Smooth muscle cell (in vitro differentiated cells): ENCODE results near the gene RDX. TPM values are rescaled to one million over a fixed set of nuclear protein-coding genes. Genes with fewer than 3 reads are reported as not detected.

Experiments
- DNase-seq: peaks from one replicate; lab custom pipeline; 2025; ENCODE audit not compliant: unreplicated experiment; lab: John Stamatoyannopoulos, UW
- H2AFZ ChIP-seq: fragments of 200-600 bp; sonication (generic); 2 replicates; pipeline ENCODE4 v1.6.0; 2016; ENCODE audit warnings: antibody characterized with exemption, low read depth, mild to moderate bottlenecking
- H3F3A ChIP-seq: fragments of 200-600 bp; sonication (generic); 2 replicates; pipeline ENCODE4 v1.6.0; 2017; ENCODE audit warnings: antibody characterized with exemption, low read depth
- H3K27ac ChIP-seq: fragments of 200-600 bp; sonication (generic); 2 replicates; pipeline ENCODE4 v1.5.1; 2016; ENCODE audit warnings: low read depth, mild to moderate bottlenecking
- H3K27me3 ChIP-seq: fragments of 200-600 bp; sonication (generic); 2 replicates; pipeline ENCODE4 v1.6.1; 2016; ENCODE audit warnings: low read depth, mild to moderate bottlenecking
- H3K36me3 ChIP-seq: fragments of 200-600 bp; sonication (generic); 2 replicates; pipeline ENCODE4 v1.5.1; 2016; ENCODE audit warnings: low read depth
- H3K4me1 ChIP-seq: fragments of 200-600 bp; sonication (generic); 2 replicates; pipeline ENCODE4 v1.5.1; 2016; ENCODE audit warnings: low read depth
- H3K4me2 ChIP-seq: fragments of 200-600 bp; sonication (generic); 2 replicates; pipeline ENCODE4 v1.6.0; 2016; ENCODE audit warnings: mild to moderate bottlenecking
- H3K4me3 ChIP-seq: fragments of 200-600 bp; sonication (generic); 2 replicates; pipeline ENCODE4 v1.5.1; 2016; ENCODE audit warnings: mild to moderate bottlenecking
- H3K79me2 ChIP-seq: fragments of 200-600 bp; sonication (generic); 2 replicates; pipeline ENCODE4 v1.6.0; 2016; ENCODE audit warnings: low read depth, mild to moderate bottlenecking
- H3K9ac ChIP-seq: fragments of 200-600 bp; sonication (generic); 2 replicates; pipeline ENCODE4 v1.6.0; 2016; ENCODE audit warnings: low read depth
- H3K9me3 ChIP-seq: fragments of 200-600 bp; sonication (generic); replicated peaks from 2 replicates; pipeline ENCODE4 v1.5.1; 2016; ENCODE audit warnings: low read depth
- H4K20me1 ChIP-seq: fragments of 200-600 bp; sonication (generic); 2 replicates; pipeline ENCODE4 v1.6.0; 2016; ENCODE audit warnings: low read depth
- WGBS: methylation state at CpG from one replicate; pipeline ENCODE4 v1.1.7; 2016; ENCODE audit warnings: low lambda C conversion rate; 5-methylcytosine and 5-hydroxymethylcytosine counted together
- polyA plus RNA-seq: library from polyadenylated mRNA; unstranded; fragments of >200 nt; fragmentation: Nextera tagmentation; extraction: Ambion mirVana; gene quantifications from 2 replicates; pipeline ENCODE4 v1.2.1, GENCODE V29; 2016
- total RNA-seq: library from RNA; depleted of rRNA; stranded (reverse); fragments of >200 nt; gene quantifications from 2 replicates; pipeline ENCODE4 v1.2.3, GENCODE V29; 2014
- TF ChIP-seq, protein P1 (sequence below): fragments of 200-600 bp; sonication (generic); IDR thresholded peaks from 2 replicates; pipeline ENCODE4 v1.5.1; 2017; ENCODE audit warnings: borderline replicate concordance, mild to moderate bottlenecking, antibody characterized with exemption; ENCODE audit not compliant: insufficient read depth, poor library complexity, severe bottlenecking

RDX gene
- total and polyA plus RNA-seq, 2 experiments from 2014 or later, result 137 to 165 TPM

- TF ChIP-seq, protein P1, sequence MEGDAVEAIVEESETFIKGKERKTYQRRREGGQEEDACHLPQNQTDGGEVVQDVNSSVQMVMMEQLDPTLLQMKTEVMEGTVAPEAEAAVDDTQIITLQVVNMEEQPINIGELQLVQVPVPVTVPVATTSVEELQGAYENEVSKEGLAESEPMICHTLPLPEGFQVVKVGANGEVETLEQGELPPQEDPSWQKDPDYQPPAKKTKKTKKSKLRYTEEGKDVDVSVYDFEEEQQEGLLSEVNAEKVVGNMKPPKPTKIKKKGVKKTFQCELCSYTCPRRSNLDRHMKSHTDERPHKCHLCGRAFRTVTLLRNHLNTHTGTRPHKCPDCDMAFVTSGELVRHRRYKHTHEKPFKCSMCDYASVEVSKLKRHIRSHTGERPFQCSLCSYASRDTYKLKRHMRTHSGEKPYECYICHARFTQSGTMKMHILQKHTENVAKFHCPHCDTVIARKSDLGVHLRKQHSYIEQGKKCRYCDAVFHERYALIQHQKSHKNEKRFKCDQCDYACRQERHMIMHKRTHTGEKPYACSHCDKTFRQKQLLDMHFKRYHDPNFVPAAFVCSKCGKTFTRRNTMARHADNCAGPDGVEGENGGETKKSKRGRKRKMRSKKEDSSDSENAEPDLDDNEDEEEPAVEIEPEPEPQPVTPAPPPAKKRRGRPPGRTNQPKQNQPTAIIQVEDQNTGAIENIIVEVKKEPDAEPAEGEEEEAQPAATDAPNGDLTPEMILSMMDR, result no peak
- Histone ChIP-seq H4K20me1 (no peaks in the 10 kb centered on the region), H3F3A (no peaks in the 10 kb centered on the region), H3K36me3 (no peaks in the 10 kb centered on the region), H3K9ac (no peak overlapping the region), H3K4me1 (peaks cover 7% of the 10 kb centered on the region), H2AFZ (no peak overlapping the region), H3K9me3 (no peaks in the 10 kb centered on the region), H3K79me2 (peaks cover 15% of the 10 kb centered on the region), H3K4me3 (no peak overlapping the region), H3K4me2 (peak overlapping the region; percentile 40), H3K27ac (peak overlapping the region; percentile 57), H3K27me3 (no peaks in the 10 kb centered on the region)
- 69% methylated on average over 9 of the region's 9 CpGs for WGBS
- no peak for DNase-seq
Observed at GRCh38 chr11:110148775-110149744, 147.4 kb downstream of the RDX start.

DNA sequence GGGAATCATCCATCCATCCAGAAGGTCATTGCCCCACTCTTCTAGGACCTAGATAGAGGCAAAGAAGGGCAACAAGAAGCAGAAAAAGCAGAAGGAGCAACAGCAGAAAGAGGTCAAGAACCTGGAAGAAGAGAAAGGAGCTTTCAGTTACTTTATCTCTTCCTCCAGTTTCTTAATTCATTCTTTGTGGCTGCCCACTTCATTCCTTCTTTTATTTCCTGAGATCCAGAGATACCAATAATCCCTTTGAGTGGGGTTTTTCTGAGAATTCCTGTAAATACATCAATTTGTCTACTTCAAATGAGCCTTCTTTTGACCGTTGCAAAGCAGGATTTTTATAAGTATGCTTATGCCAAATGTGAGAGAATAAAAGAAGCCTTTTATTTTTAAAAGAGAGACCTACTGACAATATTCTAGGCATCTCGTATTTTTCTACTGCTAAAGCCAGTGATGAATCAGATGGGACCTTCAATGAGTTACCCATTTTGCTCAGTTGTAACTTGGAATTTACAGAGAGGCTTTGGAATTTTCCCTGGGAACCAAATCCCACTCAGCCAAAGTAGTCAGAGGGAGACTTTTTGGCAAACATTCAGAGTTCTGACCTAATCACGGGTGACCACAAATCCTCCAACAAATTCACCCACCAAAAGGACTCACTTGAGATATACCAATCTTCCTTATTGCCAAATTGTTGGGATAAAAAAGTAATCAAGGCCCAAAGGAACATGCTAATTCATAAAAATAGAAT lies 148.3 kb downstream of the RDX start:
- H3K4me3 ChIP-seq, result no peak overlapping the region
- H3K4me2 ChIP-seq, result peak overlapping the region; percentile 40
- H4K20me1 ChIP-seq, result no peaks in the 10 kb centered on the region
- no peak overlapping the region for H3K9ac ChIP-seq
- peak overlapping the region; percentile 57 for H3K27ac ChIP-seq
- H3K9me3 ChIP-seq, result no peaks in the 10 kb centered on the region
- no peaks in the 10 kb centered on the region for H3F3A ChIP-seq
- TF ChIP-seq, protein P1, result no peak
- H3K27me3 ChIP-seq, result no peaks in the 10 kb centered on the region
- 28% methylated on average over 3 of the region's 3 CpGs for WGBS
- no peaks in the 10 kb centered on the region for H3K36me3 ChIP-seq
- DNase-seq, result no peak
- H3K4me1 ChIP-seq, result peaks cover 7% of the 10 kb centered on the region
- peaks cover 21% of the 10 kb centered on the region for H3K79me2 ChIP-seq
- no peak overlapping the region for H2AFZ ChIP-seq

GRCh38 chr11:110141812-110142211 lies 154.6 kb downstream of the RDX start:
- H3K4me2 ChIP-seq, result no peak overlapping the region
- H2AFZ ChIP-seq, result no peak overlapping the region
- no peaks in the 10 kb centered on the region for H4K20me1 ChIP-seq
- H3K27me3 ChIP-seq, result no peaks in the 10 kb centered on the region
- no peak overlapping the region for H3K9ac ChIP-seq
- H3K27ac ChIP-seq, result no peak overlapping the region
- H3K9me3 ChIP-seq, result no peaks in the 10 kb centered on the region
- no peak for DNase-seq
- H3K4me1 ChIP-seq, result no peaks in the 10 kb centered on the region
- peaks cover 29% of the 10 kb centered on the region for H3K79me2 ChIP-seq
- no peaks in the 10 kb centered on the region for H3K36me3 ChIP-seq
- H3F3A ChIP-seq, result no peaks in the 10 kb centered on the region
- TF ChIP-seq, protein P1, result no peak
- no peak overlapping the region for H3K4me3 ChIP-seq
